MCF 10A (cell line): ENCODE measurements around the gene ADAM8. TPM values are rescaled to one million over a fixed set of nuclear protein-coding genes. Genes with fewer than 3 reads are reported as not detected.

Source experiments
- BruUV-seq: library from RNA; stranded (reverse); fragments of 400-500 nt; replicated peaks from 2 replicates; lab custom pipeline; 2021; lab: Mats Ljungman, UMichigan
- CTCF ChIA-PET: fragments of 300-600 bp; sonication (Branson Sonifier 250); formaldehyde crosslinking; extraction: SDS; loops from one replicate; lab custom pipeline; 2021; ENCODE audit warnings: antibody characterized with exemption, inconsistent platforms; lab: Yijun Ruan, JAX
- POLR2A ChIA-PET: fragments of 300-600, 350-650 bp; sonication (Branson Sonifier 250); formaldehyde crosslinking; extraction: SDS; loops from one replicate; lab custom pipeline; 2020; ENCODE audit warnings: antibody characterized with exemption, inconsistent platforms; lab: Yijun Ruan, JAX
- DNase-seq: peaks from one replicate; pipeline ENCODE4 v3.0.0-alpha.2; 2018; ENCODE audit not compliant: unreplicated experiment
- H3K27ac Mint-ChIP-seq: one replicate; pipeline ENCODE4 v1.8.0; 2022; ENCODE audit warnings: mild to moderate bottlenecking, low read depth, mixed read lengths; ENCODE audit not compliant: unreplicated experiment
- H3K27me3 Mint-ChIP-seq: one replicate; pipeline ENCODE4 v1.8.0; 2022; ENCODE audit warnings: mixed read lengths; ENCODE audit not compliant: insufficient read depth, unreplicated experiment
- H3K36me3 Mint-ChIP-seq: one replicate; pipeline ENCODE4 v1.8.0; 2022; ENCODE audit warnings: mild to moderate bottlenecking, moderate library complexity, mixed read lengths; ENCODE audit not compliant: insufficient read depth, unreplicated experiment
- H3K4me1 Mint-ChIP-seq: one replicate; pipeline ENCODE4 v1.8.0; 2022; ENCODE audit warnings: mixed read lengths; ENCODE audit not compliant: insufficient read depth, unreplicated experiment
- H3K4me3 Mint-ChIP-seq: one replicate; pipeline ENCODE4 v1.8.0; 2022; ENCODE audit warnings: mild to moderate bottlenecking, moderate library complexity, mixed read lengths; ENCODE audit not compliant: unreplicated experiment
- H3K9me3 Mint-ChIP-seq: one replicate; pipeline ENCODE4 v1.8.0; 2022; ENCODE audit warnings: mixed read lengths; ENCODE audit not compliant: unreplicated experiment
- CTCF ChIP-seq: fragments of 200-600 bp; IDR thresholded peaks from one replicate; pipeline ENCODE4 v1.8.0; 2022; ENCODE audit warnings: antibody characterized with exemption, mild to moderate bottlenecking; ENCODE audit not compliant: unreplicated experiment
- intact Hi-C: fragments of 100-400 bp; cut with micrococcal nuclease; formaldehyde crosslinking; loops from 2 replicates; pipeline ENCODE4 v1.14.1; 2022
- total RNA-seq: library from RNA; stranded (reverse); gene quantifications from 2 replicates; pipeline ENCODE4 v1.2.3, GENCODE V29; 2022

The ADAM8 gene
- total RNA-seq, 1 experiment from 2014 or later = 23.2 TPM

DNA sequence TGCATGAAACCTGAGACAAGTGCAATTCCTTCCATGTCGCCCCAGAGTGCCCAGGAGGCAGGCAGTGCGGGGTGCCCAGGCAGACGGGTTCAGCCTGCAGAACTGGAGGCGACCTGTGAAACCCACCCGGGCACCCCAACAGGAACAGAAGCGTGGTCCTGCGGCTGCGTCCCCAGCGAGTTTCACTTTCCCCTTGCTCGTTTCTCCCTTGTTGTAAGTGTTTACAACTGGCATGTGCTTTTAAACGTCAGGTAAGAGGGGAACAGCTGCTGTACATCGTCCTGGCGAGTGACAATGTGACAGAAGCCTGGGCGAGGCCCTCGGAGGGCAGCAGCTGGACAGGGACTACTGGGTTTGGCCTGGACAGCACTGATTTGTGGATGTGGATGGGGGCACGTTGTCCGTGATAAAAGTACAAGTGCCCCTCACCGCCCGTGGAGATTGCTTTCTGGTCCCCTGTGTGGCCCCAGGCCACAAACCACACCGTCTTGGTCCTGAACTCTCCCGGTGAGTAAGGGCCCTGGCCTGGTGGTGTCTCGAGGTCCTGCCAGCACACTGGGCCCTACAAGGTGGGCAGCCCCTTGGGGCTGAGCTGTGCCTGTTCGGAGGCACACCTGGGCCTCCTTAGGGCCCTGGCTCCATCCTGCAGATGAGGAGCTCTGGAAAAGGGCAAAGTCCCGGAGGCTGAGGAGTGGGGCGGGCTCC is 35.0 kb downstream of the ADAM8 start:
- no peak overlapping the region for H3K27ac Mint-ChIP-seq
- CTCF ChIA-PET = interaction anchor here (1.0 kb wide), 1 partner anchor 17 kb away, joined by 3 read pairs; no protein-coding TSS in a partner anchor
- no TSS peak for BruUV-seq

DNA sequence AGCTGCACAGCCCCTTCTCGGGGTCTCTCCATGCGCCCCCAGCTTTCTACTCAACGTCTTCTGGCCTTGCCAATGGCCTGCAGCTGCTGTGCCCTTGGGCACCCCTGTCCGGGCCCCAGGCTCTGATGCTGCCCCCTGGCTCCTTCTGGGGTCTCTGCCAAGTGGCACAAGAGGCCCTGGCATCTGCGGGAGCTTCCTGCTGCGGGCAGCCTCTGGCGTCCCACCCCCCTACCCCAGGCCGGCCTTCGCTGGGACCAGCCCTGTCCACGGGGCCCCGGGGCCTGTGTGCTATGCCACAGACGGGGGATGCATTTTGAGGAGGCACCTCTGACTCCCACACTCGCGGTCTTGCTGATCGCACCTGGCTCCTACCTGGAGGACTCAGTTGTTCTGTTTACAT is 36.7 kb downstream of the ADAM8 start:
- POLR2A ChIA-PET = no interaction called here
- no peaks in the 10 kb centered on the region for H3K9me3 Mint-ChIP-seq
- peaks cover 7% of the 10 kb centered on the region for H3K4me1 Mint-ChIP-seq
- intact Hi-C loops = no loop called here
- no peak for TF ChIP-seq CTCF
- no TSS peak for BruUV-seq
- H3K4me3 Mint-ChIP-seq = no peak overlapping the region
- H3K27ac Mint-ChIP-seq = no peak overlapping the region
- CTCF ChIA-PET = interaction anchor here (1.2 kb wide), 1 partner anchor 18 kb away, joined by 3 read pairs; no protein-coding TSS in a partner anchor
- peaks cover 9% of the 10 kb centered on the region for H3K27me3 Mint-ChIP-seq
- DNase-seq = no peak
- no peaks in the 10 kb centered on the region for H3K36me3 Mint-ChIP-seq

More for the DNA sequence above, 35.0 kb downstream of the ADAM8 start:
- peaks cover 7% of the 10 kb centered on the region for H3K4me1 Mint-ChIP-seq
- POLR2A ChIA-PET = no interaction called here
- TF ChIP-seq CTCF = no peak
- no peak overlapping the region for H3K4me3 Mint-ChIP-seq
- peaks cover 9% of the 10 kb centered on the region for H3K27me3 Mint-ChIP-seq
- no peaks in the 10 kb centered on the region for H3K36me3 Mint-ChIP-seq
- no peak for DNase-seq
- intact Hi-C loops = no loop called here
- no peaks in the 10 kb centered on the region for H3K9me3 Mint-ChIP-seq

DNA sequence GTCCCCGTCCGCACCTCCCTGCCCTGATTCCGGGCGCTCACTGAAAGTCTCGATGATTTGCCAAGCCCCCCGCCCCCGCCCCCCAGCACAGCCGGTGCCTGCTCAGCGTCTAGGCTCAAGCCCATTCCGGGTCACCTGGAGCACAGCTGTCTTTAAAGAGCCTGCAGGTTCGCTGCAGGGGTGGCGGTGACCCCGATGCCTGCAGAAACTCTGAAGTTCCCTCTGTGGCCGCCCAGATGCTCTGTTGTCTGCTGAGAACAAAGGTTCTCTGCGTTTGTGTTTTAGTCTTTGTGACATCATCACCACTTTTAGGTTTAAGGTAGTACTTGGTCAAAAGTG is 38.2 kb downstream of the ADAM8 start:
- Mint-ChIP-seq H3K4me1 (peaks cover 7% of the 10 kb centered on the region), H3K27ac (no peak overlapping the region), H3K4me3 (no peak overlapping the region), H3K27me3 (peaks cover 9% of the 10 kb centered on the region), H3K36me3 (no peaks in the 10 kb centered on the region), H3K9me3 (no peaks in the 10 kb centered on the region)
- ChIA-PET POLR2A (no interaction called here), CTCF (no interaction called here)
- intact Hi-C loops = no loop called here
- no peak for TF ChIP-seq CTCF
- DNase-seq = no peak
- BruUV-seq = no TSS peak

GRCh38 chr10:133237588-133238465 is 38.8 kb downstream of the ADAM8 start, which contains the start of gene VENTX:
Gene VENTX (plus strand): TSS chr10:133237855. CDS start chr10:133237915, 60 bp downstream.
- ChIA-PET POLR2A (no interaction called here), CTCF (no interaction called here)
- intact Hi-C loops = no loop called here
- peaks cover 2% of the 10 kb centered on the region for H3K4me1 Mint-ChIP-seq
- BruUV-seq = no TSS peak
- H3K4me3 Mint-ChIP-seq = no peak within 1 kb of the TSS
- no peak for TF ChIP-seq CTCF
- H3K27ac Mint-ChIP-seq = no peak within 1 kb of the TSS
- H3K27me3 Mint-ChIP-seq = peaks cover 9% of the 10 kb centered on the region
- DNase-seq = no peak
- no peaks in the 10 kb centered on the region for H3K36me3 Mint-ChIP-seq
- no peaks in the 10 kb centered on the region for H3K9me3 Mint-ChIP-seq
